GM21423 (cell line): Measurements from ENCODE around the gene DENND1B.

Experiments
- ATAC-seq: cut with Tn5 transposase; IDR thresholded peaks from one replicate; pipeline ENCODE4 v1.9.1; 2021; ENCODE audit warnings: mild to moderate bottlenecking, moderate library complexity; ENCODE audit not compliant: unreplicated experiment

The DENND1B gene

DNA sequence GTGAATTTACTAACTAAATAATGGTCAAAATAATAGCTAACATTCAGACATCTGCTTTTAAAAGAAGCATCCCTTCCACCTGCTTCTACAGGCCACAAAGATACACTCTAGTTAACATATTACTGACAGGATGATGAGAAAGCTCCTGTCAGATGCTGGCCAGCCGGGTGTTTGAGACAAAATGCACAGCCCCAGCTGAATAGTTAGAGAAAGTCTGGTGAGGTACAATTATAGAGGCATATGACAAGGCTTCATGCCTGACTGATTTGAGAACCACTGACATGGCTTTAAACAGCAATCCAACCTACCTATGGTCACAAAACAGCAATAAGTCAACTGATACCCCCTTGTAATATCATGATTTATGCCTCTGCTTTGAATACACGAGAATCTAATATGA lies 137.0 kb downstream of the DENND1B start:
- no peak for ATAC-seq

DNA sequence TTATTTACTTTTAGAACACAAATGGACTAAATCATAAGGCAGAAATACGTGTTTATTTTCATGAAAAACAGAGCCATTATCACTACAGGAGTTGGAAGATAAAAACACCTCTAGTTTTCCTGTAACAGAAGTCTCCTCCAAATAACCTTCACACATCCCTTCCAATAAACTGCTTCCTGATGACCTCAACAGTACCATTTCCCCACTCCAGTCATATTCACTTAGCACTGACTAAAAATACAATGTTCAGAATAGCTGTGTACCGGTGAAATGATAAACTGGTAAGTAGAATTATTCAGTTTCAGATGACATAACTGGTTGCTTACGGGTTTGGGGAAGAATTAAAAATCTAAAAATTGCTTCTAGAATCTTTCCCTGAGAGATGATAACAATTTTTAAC lies 137.9 kb downstream of the DENND1B start:
- ATAC-seq = no peak

DNA sequence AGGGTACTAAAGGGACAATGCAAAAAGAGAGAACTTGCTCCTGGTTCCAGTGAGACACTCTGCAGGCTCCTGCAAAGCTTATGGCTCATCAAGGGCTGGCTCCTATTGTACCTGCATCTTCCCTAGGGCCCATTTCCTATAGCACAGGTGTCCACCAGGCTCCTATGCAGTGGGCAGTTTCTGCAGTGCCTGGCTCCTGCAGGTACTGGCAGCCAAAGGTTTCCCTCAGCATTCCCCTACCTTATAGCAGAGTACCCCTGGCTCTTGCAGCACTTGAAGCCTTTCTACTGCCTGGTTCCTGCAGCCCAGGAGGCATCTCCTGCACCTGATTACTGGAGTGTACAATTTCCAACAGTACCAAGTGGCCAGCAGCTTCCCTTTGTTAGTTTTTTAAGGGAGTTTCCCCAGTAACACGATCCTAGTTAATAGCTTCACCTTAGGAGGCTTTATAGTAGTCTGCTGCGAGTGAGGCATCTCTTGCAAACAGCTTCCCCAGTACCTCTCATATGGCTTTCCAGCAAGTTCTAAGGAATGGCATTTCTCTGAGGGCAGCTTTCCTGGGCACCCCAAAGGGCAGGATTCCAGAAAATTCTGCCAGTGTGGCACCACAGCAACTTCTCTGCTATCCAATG lies 141.7 kb downstream of the DENND1B start:
- no peak for ATAC-seq

DNA sequence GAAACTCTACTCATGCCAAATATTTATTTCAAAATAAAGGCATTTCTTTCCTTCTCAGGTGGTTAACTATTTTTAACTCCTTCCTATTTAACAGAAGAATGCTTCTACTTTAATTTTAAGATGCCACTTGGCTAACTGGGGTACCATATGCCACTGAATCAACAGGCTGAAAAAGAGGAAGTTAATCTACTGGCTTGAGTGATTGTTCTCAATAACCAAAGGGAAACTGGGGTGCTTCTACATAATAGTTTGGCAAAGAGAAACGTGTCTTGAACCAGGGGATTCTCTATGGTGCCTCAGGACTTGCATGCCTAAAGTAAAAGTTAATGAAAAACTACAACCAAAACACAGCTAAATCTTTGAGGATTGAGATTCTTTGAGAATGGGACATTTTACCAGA lies 142.6 kb downstream of the DENND1B start:
- no peak for ATAC-seq

DNA sequence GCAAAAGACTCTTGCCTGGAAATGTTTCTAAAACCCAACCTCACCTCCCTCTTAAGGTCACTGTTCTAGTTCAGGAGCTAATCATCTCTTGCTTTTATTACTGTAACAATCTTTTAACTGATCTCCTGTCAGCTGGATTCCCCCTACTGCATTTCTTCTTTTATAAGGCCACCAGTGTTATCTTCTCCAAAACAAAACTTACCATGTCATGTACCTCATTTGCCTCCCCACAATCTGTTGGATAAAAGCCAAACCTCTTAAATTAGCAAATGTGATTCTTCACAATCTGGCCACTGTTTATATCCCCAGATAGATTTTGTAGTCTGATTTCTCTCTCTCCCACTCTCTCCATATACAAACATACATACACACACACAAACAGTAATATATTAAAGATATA lies 143.3 kb downstream of the DENND1B start:
- no peak for ATAC-seq

DNA sequence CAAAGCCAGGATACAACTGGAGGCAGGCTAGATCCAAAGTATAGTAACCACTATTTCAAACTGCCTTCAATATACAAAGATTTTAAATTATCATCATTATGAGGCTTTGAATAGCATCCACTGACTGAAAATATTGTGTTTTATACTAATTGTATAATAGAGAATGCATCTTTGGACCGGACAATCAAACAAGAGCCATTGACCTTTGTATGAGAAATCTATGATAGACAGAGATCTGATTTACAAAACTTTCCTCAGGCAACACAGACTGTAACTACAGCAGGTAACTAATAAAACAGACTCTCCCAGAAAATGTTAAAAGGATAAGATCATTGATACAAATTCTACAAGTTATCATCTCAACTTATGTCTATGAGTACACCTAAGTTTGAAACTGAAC lies 152.9 kb downstream of the DENND1B start:
- ATAC-seq = no peak

DNA sequence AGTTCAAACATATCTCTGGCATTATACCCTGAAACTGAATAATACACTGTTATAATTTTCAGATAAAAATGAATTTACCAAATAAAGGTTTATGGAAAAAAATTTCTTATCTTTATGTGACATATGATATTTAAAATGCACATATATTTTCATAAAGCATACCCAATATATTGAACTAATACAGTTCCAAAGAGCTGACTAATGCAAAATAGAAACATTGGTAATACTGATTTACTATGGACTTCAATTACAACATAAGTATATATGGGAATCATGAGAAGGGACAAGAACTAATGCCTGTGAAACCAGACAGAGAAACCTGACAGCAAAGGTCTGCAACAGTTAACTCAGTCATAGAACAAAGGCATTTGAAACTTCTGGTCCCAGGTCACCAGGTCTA lies 153.5 kb downstream of the DENND1B start:
- ATAC-seq = no peak

DNA sequence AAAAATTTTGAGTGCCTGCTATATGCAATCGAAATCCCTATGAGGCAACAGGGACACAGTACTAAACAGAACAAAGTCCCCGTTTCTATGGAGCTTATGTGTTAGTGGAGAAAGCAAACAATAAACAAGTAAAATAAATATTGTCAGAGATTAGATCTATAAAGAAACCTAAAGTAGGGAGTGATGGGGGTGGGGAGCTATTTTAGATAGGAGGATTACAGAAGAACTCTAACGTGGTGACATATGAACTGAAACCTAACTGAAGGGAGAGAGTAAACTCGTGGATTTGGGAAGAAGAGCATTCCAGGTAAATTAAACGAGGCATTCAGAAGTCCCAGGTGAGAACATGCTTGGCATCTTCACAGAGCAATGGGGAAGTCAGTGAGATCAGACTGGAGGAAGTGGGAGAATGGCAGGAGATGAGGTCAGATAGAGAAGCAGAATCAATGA lies 154.5 kb downstream of the DENND1B start:
- ATAC-seq = no peak

DNA sequence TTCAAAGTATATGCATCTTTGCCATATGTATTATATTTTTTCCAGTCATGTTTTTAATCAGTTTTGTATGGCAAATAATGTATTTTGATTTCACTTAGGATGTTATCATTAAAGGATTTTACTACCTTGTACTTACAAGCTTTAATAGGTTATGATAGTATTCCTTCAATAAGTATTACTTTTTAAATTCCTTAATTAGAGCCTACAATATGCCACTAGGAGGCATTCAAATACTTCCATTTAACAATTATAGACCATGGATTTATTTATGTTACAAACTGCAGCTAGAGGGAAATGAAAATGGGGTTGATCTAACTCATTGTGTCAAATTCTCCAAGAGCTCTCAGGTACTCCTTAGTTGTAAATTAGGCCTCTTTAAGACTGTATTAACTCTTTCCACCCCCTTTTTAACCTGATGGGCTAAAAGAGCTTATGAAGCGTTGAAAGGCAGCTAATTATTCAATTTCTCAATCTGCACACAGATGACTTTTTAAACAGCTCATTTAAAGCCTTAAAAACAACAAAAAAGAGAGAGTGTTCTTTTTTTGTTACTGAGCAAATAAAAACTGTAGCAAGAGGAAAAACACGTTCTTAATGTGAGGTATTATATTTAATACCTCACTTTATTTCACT lies 156.2 kb downstream of the DENND1B start:
- ATAC-seq = no peak

DNA sequence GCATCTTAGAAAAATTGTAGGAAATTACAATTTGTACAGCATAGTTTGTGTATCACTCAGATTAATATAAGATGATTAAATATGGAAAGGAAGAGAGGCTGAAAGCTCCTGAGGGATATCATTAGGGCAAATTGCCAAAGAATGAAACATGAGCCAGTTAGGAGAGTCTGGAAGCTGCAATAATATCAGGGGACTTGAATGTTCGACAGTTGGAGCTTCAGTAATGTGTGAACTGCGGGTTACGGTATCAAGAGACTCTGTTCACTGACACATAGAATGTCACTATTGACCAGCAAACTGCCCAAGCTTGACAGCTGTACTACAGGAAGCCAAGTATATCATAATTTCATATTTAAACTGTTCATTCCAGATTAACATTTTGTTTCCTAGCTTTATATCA lies 157.2 kb downstream of the DENND1B start:
- no peak for ATAC-seq

DNA sequence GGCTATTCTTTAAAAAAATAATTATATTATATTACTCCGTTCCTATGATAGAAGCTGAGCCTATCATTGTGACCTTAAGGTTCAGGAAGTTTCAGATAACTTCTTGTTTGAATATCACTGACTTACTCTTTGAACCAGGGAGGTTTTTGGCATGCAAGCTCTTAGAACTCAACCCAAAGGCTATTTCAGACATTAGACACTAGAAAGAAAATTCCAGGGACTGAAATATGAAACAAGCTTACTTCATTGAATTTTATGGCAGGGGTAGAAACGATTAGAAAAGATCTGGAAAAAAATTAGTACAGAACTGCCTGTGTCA lies 159.6 kb downstream of the DENND1B start:
- ATAC-seq = no peak

DNA sequence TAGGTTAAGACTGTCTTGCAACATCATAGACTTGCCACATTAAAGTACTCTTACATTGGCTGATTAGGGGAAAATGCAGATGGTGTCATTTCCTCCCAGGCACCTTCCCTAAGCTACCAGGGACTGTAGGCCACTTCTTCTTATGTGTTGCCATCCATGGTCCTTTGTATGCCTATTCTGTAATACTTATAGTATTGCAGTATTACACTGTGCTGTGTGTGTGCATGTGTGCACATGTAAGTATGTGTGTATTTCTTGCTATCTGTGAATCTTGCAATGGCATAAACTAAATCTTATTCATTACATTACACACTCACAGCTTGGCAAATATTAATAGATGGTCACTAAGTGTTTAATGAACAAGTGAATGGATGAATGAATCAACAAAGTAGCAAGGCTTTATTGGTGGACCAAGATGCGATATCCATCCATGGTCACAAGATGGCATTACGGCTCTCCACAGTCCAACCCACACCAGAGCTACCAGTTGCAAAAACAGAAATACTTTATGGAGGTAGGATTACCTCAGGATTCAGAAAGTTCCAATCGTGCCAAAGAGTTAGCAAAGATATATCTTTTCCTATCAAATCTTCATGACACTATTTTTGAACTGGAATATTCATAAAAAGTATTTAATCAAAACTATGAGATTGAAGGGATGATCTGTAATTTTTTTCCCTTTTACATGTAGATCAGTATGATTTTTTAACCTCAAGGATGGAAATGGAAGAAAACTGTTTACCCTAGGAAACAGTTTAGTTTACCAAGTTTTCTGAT lies 160.2 kb downstream of the DENND1B start:
- no peak for ATAC-seq

DNA sequence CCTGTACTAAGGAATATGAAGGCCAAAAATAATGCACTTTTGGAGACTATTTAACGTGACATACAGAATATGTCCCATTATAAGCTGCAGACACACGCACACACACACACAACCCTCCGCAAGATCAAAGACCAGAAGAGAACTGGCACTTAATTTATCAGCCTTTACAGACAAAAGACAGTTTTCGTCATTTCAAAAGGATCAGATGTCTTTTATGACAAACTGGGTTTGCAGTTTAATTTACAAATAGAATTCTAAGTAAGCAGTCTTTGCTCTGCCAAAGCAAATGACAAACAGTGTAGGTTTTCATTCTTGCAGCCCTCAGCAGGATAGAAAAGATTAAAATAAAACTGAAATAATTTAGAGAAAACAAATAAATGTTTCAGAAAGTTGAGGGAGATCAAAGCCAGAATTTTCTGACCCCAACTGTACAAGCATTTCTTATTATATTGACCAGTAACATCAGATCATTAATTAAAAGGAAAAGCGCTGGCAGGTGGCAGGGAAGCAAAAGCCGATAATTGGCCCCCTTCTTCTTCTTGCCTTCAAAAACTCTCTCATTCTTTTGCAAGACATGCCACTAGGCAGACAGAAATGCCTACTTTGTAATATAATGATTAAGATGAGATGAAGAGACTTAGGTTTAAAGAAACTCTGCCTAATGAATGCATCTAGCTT lies 169.0 kb downstream of the DENND1B start:
- no peak for ATAC-seq

DNA sequence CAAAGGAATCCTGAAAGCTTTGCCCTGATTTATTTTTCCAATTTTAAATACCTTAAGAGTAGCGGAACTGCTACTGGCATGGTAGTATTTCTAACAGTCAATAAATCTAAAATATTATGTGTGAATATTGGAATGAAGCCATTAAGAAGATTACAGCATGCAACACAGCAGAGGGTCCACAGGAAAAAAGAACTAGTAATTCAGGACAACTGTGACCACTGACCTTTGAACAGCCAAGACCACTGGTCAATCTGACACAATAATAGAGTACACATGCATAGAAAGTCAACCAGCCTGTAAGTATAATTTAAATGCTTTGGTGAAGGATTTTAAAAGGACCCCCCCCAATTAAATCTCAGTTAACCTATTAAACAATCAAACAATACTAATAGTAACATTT lies 171.0 kb downstream of the DENND1B start:
- ATAC-seq = no peak

DNA sequence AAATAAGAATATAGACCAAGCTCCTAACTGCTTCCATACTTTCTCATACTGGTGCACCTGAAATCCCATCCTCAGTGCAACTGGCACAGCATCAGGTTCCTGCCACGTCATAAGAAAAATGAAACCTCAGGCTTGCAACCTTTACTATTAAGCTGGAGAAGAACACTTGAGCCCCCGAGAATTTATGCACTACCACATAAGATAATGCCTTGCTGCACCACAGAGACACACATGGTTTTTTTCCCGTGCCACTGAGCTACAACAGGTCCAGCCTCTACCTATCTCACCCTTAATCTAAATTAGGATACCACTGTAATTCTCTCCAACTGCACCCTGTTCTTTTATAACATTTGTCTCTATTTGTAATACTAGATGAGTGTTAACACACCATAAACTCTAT lies 174.5 kb downstream of the DENND1B start:
- ATAC-seq = no peak

DNA sequence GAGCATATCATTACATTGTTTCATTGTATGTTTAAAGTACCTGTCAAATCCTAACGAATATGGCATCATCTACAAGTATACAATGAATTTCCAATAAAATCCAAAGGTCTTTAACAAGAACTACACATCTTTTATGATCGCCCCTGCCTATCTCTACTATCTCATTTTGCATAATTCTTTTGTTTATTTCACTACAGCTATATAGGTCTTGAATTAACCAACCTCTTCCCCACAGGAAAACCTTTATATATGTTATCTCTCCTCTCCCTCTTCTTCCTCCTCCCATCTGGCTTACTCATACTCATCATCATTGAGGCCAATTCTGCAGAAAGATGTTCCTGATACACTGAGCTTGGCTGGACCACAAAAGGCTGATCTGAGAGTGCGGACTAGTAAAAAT lies 175.5 kb downstream of the DENND1B start:
- ATAC-seq = no peak

DNA sequence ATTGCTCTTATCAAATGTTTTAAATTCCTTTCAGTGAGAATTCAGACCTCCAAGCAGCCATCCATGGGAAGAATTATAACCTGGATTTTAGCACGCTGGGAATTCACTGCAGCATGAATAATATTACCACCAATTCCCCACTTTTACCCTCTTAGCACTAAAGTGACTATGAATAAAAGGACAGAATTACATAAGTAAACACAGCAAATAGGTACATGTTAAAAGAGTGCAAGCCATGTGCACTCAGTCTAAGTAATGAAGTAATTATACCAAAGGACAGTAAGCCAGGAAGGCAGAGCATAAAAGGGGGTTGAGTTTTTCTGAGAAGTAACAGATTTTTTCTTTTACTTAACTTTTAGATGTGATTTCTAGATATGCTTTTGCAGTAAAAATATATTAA lies 176.3 kb downstream of the DENND1B start:
- ATAC-seq = no peak

DNA sequence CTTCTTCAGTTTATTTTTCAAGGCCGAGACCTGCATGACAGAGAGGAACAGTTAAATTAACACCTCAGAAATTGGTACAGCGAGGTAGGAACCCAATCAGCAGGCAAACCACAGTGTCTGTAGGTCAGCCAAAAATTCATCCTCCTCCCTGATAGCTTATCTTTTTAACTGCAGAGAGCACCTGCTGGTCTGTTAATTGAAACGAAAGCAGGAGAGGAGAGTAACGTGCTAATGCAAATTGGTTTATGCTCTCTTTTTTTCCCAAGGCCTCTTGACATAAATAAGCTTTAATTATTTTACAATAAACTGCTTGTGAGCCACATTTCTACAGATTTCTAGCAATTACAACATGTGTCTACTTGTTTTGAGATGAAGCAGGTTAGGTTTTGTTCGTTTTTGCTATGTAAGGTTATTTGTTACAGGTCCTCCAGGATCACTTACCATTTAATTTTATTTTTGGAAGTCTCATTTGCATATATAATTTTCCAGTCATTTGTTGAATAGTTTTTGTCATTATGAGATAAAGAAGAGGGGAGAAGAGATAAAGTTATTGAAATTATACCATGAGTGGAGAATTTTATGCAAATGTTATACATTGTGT lies 179.9 kb downstream of the DENND1B start:
- no peak for ATAC-seq

DNA sequence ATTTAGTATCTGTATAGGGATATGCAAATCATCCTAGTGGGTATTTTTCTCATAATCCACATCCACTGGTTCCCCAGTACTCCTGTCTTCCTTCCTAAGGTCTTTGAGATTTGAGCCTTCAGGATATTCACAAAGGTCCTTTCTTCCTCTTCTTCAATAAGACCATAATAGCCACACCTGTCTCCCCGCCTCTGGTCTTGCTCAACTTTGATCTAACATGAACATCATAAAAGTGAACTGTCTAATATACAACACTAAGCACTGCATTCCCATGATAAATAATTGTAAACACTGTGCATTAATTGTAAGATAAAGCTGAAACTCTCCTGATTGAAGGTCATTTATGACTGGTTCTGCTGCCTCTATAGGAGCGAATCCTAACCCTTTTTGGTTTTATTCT lies 184.6 kb downstream of the DENND1B start:
- ATAC-seq = no peak

DNA sequence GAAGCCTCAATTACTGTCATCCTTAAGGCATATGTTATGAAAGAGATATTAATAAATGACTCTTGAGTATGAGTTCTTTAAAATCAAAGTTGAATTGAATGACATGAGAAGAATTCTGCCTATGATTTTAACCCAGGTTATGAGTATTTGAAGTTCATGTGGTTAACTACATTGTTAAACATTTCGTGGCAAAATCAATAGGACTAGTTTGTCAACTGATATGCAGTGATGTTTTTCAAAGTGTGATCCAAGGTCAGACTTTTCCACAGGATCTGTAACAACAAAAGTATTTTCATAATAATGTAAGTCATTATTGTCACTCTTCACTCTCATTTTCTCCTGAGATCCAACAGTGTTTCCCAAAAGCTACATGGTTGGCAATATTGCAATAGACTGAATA lies 189.5 kb downstream of the DENND1B start:
- no peak for ATAC-seq

DNA sequence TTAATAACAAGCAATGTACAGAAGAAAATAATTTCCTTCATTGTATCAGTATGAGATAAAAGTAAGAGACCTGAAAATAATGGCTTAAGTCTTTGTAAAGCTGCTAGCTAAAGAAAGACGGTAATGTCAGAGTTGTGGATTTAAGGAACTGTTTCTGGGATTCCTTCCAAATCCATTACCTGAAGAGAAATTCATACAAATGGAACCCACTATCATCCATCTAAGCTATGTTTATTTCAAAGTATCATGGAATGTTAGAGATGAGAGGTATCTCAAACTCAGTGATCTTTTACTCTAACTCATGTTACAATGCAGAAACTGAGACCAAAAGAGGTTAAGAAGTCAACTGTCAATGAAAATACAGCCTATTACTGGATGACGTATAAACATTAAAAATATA lies 197.7 kb downstream of the DENND1B start:
- no peak for ATAC-seq
